M059J (cell line): Measurements from ENCODE around the gene PTPRN2. TPM values are rescaled to one million over a fixed set of nuclear protein-coding genes. Genes with fewer than 3 reads are reported as not detected.

Experiments used
- DNase-seq: peaks from one replicate; pipeline ENCODE4 v3.0.0-alpha.2; 2012; ENCODE audit warnings: low read depth
- total RNA-seq: library from RNA; depleted of rRNA; stranded (reverse); fragments of >200 nt; shearing (Covaris generic); gene quantifications from 2 replicates; pipeline ENCODE4 v1.2.3, GENCODE V29; 2014

PTPRN2 gene
- total RNA-seq, 1 experiment from 2014 or later: 2.3 TPM

- DNase-seq: no peak
These were observed 555.0 kb downstream of the PTPRN2 start for GRCh38 chr7:158032561-158033115.

DNA sequence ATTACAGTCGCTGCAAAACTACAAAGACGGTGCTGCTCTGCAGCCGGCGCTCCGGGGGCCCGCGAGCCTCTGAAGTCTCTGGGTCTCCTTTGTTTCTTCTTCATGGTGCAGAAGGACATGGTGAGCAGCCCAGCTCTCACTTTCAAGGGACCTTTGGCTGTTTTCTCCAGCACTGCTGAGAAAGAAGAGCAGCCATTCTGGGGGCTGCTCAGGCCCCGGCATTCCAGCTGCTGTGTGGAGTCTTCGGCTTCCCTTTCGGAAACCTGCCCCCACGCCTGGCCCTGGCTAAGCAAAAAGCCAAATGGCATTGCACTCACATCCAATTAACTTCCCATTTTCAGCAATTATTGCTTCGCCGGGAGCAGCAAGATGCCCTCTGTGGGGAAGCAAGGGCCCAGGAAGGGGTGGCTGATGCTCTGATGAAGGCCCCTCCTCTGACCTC lies 555.7 kb downstream of the PTPRN2 start:
- DNase-seq: no peak

- DNase-seq: no peak
These were observed 557.1 kb downstream of the PTPRN2 start for GRCh38 chr7:158030566-158030965.

DNA sequence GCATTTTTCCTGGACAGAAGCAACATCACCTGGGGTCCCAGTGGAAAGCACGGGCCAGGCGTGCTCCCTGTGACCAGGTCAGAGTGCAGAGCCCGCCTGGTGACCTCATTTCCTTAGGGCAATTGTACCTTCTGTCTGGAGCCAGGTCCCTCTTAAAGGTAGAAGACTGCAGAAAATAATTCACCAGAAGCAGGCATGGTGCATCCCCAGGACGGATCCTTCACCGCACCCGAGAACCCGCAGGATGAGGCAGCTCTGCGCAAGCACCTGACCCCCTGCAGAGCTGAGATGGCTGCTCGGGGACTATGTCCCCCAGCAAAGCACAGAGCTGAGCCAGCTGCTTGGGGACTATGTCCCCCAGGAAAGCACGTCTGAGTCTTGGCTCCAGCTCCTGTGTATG lies 557.6 kb downstream of the PTPRN2 start:
- DNase-seq: no peak

GRCh38 chr7:158029509-158029908 lies 558.1 kb downstream of the PTPRN2 start:
- no peak for DNase-seq

DNA sequence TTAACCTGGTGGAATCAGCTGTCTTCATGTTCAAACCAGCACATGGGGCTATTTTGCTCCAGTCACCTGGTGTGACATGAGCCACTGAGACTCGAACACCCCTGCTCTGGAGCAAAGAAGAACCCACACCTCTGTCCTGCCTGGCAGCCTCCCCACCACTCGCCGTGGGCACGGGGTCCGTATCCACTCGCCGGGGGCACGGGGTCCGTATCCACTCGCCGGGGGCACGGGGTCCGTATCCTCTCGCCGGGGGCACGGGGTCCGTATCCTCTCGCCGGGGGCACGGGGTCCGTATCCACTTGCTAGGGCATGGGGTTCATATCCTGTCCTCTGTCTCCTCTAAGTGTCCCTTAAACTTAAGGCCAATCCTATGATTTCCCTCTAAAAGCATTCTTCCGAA lies 558.7 kb downstream of the PTPRN2 start:
- no peak for DNase-seq

DNA sequence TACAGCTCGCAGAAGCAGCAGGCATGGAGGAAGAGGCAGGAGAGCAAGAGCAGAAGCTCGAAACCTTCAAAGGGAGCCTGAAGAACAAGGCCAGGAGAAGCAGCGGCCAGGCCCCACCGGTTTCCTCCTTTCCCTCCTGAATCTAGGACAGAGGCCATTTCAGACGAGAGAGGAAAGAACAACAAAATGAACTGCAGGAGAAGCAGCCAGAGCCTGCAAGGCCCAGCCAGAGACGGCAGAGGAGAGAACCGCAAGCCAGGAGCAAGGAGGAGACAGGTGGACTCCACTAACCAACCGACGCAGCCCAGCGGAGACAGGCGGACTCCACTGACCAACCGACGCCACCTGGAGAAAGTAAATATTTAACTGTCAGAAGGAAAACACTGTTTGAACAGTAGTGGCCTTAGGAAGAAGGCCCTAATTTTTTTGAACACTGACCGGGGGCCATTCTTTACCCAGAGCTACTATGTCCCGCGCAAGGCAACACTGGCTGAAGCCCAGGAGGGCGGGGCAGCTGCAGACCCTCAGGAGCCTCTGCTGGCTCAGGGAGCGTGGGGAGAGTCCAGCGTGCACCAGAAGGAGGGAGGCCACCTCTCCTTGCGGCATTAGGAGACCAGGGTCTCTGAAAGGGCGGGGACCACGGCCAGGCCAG lies 559.2 kb downstream of the PTPRN2 start:
- no peak for DNase-seq

DNA sequence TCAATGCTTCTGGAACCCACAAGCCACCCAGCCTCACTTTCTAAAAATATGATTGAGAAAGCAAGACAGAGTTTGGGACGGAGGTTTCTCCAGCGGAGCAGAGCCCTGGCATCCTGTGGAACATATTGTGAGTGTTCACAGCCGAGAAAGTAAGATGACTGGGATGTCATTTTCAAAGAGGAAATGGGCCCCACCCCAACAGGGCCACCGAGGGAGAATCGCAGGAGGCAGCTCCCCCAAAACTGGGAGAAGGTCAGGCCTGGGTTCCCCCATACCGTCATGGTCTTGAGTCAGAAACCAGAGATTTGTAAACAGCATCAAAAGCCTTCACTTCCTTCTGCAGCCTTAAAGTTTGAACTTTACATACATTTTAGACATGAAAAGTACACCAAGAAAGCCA lies 560.0 kb downstream of the PTPRN2 start:
- no peak for DNase-seq

GRCh38 chr7:158026636-158027265 lies 560.9 kb downstream of the PTPRN2 start:
- no peak for DNase-seq

DNA sequence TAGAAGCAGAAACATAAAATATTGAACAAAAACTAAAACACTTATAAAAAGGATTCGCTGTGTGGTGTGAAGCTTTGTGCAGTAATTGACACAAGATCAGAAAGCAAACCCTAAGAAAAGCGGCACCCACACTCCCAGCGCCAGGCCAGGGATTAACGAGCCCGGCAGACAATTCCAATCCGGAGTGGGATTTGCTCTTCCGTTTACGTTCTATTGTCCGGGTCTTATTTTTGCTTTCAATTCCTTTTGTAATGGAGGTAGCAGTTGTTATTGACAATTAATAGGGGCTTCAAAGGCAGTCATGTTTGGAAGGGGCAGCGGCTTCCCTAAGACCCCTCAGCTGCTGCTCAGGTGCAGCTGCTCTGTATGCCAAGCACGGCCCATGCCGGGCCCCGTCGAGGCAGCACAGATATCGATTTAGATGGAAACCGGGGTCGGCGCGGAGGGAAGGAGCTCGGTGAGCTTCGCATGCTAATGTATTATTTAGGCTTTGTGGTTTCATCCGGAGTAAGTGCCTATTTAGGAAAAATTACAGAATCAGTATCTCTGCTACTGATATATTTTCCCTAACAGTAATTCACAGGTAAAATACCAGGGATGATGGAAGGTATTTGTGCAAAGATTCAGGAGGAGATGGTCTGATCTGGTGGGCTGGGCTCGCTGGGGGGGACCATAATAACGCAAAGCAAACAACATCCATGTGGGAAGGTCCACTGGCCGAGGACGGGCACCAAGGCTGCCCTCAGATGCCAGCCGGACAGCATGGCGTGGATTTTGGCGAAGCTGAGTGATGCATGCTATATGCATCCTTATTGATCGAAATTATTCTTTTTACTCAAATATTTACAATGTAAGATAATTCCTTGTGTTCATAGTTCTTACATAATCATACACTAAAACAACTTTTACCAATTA lies 561.7 kb downstream of the PTPRN2 start:
- DNase-seq: no peak

DNA sequence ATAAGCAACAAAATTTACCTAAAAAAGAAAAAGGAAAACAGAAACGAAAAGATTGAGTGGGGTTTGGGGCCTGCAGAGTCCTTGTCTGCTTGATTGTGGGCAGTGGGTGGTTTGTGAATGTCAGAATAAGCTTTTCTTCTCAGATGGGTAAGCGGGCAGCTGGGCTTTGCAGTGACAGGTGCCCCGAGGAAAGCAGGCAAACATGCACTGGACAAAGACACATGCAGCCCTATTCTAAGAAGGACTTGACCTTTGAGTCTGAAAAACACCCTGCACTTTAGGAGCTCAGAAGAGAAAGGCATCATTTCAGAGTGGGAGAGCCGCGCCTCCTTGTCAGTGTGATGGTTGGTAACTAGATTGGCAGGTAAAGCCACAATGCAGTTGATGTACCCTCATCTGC lies 562.7 kb downstream of the PTPRN2 start:
- DNase-seq: no peak

DNA sequence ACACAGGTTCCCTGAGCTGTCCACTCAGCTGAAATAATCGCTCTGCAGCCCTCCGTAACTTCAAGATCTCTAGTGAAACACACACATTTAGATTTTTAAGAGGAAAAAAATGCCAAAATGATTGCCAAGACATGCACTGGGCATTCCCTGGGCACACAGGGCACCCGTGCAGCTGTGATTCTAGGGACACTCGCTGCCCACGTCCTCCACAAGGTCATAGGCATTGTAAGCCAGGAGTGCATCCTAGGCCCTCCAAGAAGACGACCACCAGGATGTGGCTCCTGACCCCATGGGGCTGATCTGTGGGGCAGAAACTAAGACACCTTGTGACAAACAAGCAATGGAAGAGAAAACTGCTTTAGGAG lies 563.3 kb downstream of the PTPRN2 start:
- no peak for DNase-seq

GRCh38 chr7:158023681-158024350 lies 563.8 kb downstream of the PTPRN2 start:
- DNase-seq: no peak

DNA sequence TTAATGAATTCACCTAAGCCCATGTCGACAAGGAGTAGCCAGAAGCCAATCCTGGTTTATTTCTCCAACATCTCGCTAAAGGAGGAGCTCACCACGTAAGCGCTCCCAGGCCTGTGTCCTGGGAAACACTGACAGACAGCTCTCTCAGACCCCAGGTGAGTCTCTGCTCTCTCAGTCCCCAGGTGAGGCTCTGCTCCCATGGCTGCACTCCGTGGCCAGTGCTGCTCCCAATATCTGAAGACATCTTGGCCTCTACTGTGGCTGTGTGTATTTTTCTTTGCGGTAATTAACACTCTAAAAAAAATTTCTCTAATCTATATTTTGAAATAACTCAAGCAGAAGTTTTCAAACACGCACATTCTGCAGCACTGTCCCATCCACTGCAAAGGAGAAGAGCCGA lies 564.5 kb downstream of the PTPRN2 start:
- no peak for DNase-seq

GRCh38 chr7:158022601-158023000 lies 565.0 kb downstream of the PTPRN2 start:
- no peak for DNase-seq

- DNase-seq: no peak
These were observed 565.8 kb downstream of the PTPRN2 start for GRCh38 chr7:158021836-158022235.

DNA sequence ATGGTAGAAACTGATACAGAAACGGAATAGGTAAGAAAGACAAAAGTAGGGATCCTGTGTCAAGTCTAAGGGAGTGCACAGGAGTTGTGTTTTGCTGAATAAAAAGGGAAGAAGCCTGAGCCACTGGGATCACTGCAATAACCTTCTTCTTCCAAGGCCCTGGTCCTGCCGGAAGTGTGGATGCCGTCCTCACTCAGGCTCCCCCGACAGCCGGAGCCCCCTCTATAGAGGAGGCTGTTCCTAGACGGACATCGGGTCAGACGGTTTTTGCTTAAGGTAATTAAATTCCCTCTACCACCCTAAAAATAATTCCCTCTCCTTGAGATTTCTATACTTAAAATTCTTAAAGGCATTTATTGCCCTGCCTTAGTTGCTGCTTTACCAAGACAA lies 566.9 kb downstream of the PTPRN2 start:
- no peak for DNase-seq

- DNase-seq: no peak
These were observed 567.6 kb downstream of the PTPRN2 start for GRCh38 chr7:158019726-158020705.

GRCh38 chr7:158018971-158019645 lies 568.5 kb downstream of the PTPRN2 start:
- DNase-seq: no peak
